Activated gamma-delta T cell treated with anti-CD3 and anti-CD28 coated beads, Interleukin-2, amount 50 U/mL, for 16 hours (primary cell): ENCODE results near the gene KCNK17.
"Not testable (repeated sequence)": the region's sequence is repeated elsewhere in the genome, so short reads cannot be mapped to it uniquely, and the experiment has no call there.

Experiments used
- DNase-seq: peaks from one replicate; pipeline ENCODE4 v3.0.0-alpha.2; 2020; ENCODE audit warnings: low read depth

The KCNK17 gene

GRCh38 chr6:39302669-39303424 lies 11.4 kb downstream of the KCNK17 start:
- peak; percentile 81 for DNase-seq

- DNase-seq, result no peak
Measured at GRCh38 chr6:39302011-39302410, 12.2 kb downstream of the KCNK17 start.

- DNase-seq, result no peak
Measured at GRCh38 chr6:39301606-39302005, 12.6 kb downstream of the KCNK17 start.

GRCh38 chr6:39300739-39301138 lies 13.5 kb downstream of the KCNK17 start:
- no peak for DNase-seq

GRCh38 chr6:39298061-39298460 lies 16.2 kb downstream of the KCNK17 start:
- no peak for DNase-seq

GRCh38 chr6:39296745-39297640 lies 17.2 kb downstream of the KCNK17 start:
- DNase-seq, result no peak

- no peak for DNase-seq
Measured at GRCh38 chr6:39295611-39296011, 18.6 kb downstream of the KCNK17 start.

- DNase-seq, result no peak
Measured at GRCh38 chr6:39294899-39295298, 19.3 kb downstream of the KCNK17 start.

- no peak for DNase-seq
Measured at GRCh38 chr6:39294133-39294532, 20.1 kb downstream of the KCNK17 start.

- DNase-seq, result no peak
Measured at GRCh38 chr6:39292637-39293036, 21.6 kb downstream of the KCNK17 start.

- no peak for DNase-seq
Measured at GRCh38 chr6:39289490-39289889, 24.7 kb downstream of the KCNK17 start.

- DNase-seq, result no peak
Measured at GRCh38 chr6:39287601-39288000, 26.6 kb downstream of the KCNK17 start.

- DNase-seq, result not testable (repeated sequence)
Measured at GRCh38 chr6:39286596-39286995, 27.6 kb downstream of the KCNK17 start.

GRCh38 chr6:39282774-39283173 lies 31.4 kb downstream of the KCNK17 start:
- DNase-seq, result no peak

- no peak for DNase-seq
Measured at GRCh38 chr6:39281312-39281980, 32.8 kb downstream of the KCNK17 start.

GRCh38 chr6:39280247-39280731 lies 33.9 kb downstream of the KCNK17 start:
- DNase-seq, result no peak

- DNase-seq, result no peak
Measured at GRCh38 chr6:39279539-39279938, 34.7 kb downstream of the KCNK17 start.

GRCh38 chr6:39276379-39276995 lies 37.7 kb downstream of the KCNK17 start:
- DNase-seq, result no peak

- DNase-seq, result no peak
Measured at GRCh38 chr6:39274903-39275302, 39.3 kb downstream of the KCNK17 start.

- no peak for DNase-seq
Measured at GRCh38 chr6:39274471-39274870, 39.7 kb downstream of the KCNK17 start.

- no peak for DNase-seq
Measured at GRCh38 chr6:39273406-39273821, 40.8 kb downstream of the KCNK17 start.

- no peak for DNase-seq
Measured at GRCh38 chr6:39269961-39270360, 44.3 kb downstream of the KCNK17 start.
